GM21723 (cell line): ENCODE measurements around the gene HACD4.
"Not testable (repeated sequence)": the region's sequence is repeated elsewhere in the genome, so short reads cannot be mapped to it uniquely, and the experiment has no call there.

Experiments
- ATAC-seq: cut with Tn5 transposase; IDR thresholded peaks from one replicate; pipeline ENCODE4 v1.9.1; 2021; ENCODE audit warnings: mild to moderate bottlenecking, moderate library complexity; ENCODE audit not compliant: unreplicated experiment

Gene HACD4

GRCh38 chr9:20973246-20973947, 58.0 kb downstream of the HACD4 start:
- ATAC-seq = not testable (repeated sequence)

GRCh38 chr9:20972684-20973083, 58.8 kb downstream of the HACD4 start:
- no peak for ATAC-seq

- no peak for ATAC-seq
These were observed 68.8 kb downstream of the HACD4 start for GRCh38 chr9:20962536-20963225.

GRCh38 chr9:20950707-20951106, 80.7 kb downstream of the HACD4 start:
- no peak for ATAC-seq
